SH-SY5Y (cell line): ENCODE data around the gene CCR5.

Experiments used
- GATA2 ChIP-seq: IDR thresholded peaks from 2 replicates; pipeline ENCODE4 v1.6.1; 2011; ENCODE audit warnings: mild to moderate bottlenecking, low read depth, low read length
- GATA3 ChIP-seq: IDR thresholded peaks from 2 replicates; pipeline ENCODE4 v1.6.1; 2011; ENCODE audit warnings: low read depth, mild to moderate bottlenecking, low read length, moderate library complexity

- TF ChIP-seq GATA3 (no peak), GATA2 (no peak)
Measured at GRCh38 chr3:46401579-46401978, 30.8 kb downstream of the CCR5 start.
